ENCODE measurements around the gene TMEM150B. TPM values are rescaled to one million over a fixed set of nuclear protein-coding genes. Genes with fewer than 3 reads are reported as not detected.

Gene TMEM150B
- total RNA-seq, 3 donors from 2014 or later (not counting 1 experiment from before 2014, with no cell fraction given), result 0.87 to 2.1 TPM; not detected in 1

- H3K27ac ChIP-seq (ENCODE audit: low read length), result no peak overlapping the region
- no peaks in the 10 kb centered on the region for H3K36me3 Mint-ChIP-seq
- DNase-seq, result no peak
- peak in 2 of 3 donors; percentile 16 to 42 for ATAC-seq
- no peak overlapping the region for H3K4me3 Mint-ChIP-seq
- TF ChIP-seq CTCF (IDR thresholded peaks at IDR 0.05), result no peak
- peaks cover 14% of the 10 kb centered on the region for H3K4me1 ChIP-seq (ENCODE audit: control insufficient read depth, insufficient read depth, low read length)
- intact Hi-C loops (cut with micrococcal nuclease), result no loop called here
- H3K36me3 ChIP-seq (ENCODE audit: control insufficient read depth, insufficient read depth, low read length), result no peaks in the 10 kb centered on the region
- WGBS (ENCODE audit: insufficient coverage), result 37% methylated on average over 24 of the region's 24 CpGs
- no peaks in the 10 kb centered on the region for H3K9me3 Mint-ChIP-seq
- H3K27me3 ChIP-seq (ENCODE audit: control insufficient read depth, insufficient read depth, low read length), result peaks cover 56% of the 10 kb centered on the region
- no peak overlapping the region for H3K4me3 ChIP-seq (ENCODE audit: low read length)
- no peaks in the 10 kb centered on the region for H3K9me3 ChIP-seq (ENCODE audit: control insufficient read depth, insufficient read depth, low read length)
- H3K27ac Mint-ChIP-seq, result no peak overlapping the region
- H3K4me1 Mint-ChIP-seq, result peaks cover 0 to 6% of the 10 kb centered on the region in 2 donors
- peaks cover 25 to 37% of the 10 kb centered on the region in 2 donors for H3K27me3 Mint-ChIP-seq (ENCODE audit: low read depth in 2 of 2)
Measured at GRCh38 chr19:55372316-55373081, 47.4 kb upstream of the TMEM150B start.

- H3K27me3 ChIP-seq (ENCODE audit: control insufficient read depth, insufficient read depth, low read length), result peaks cover 43% of the 10 kb centered on the region
Measured at GRCh38 chr19:55370305-55370988, 45.3 kb upstream of the TMEM150B start, which contains the start of gene IL11. TSS of gene IL11 (minus strand) at chr19:55370463. CDS start at chr19:55370310, 153 bp downstream.

GRCh38 chr19:55369653-55370304 is 44.6 kb upstream of the TMEM150B start:
- Histone ChIP-seq H3K4me1 (ENCODE audit: control insufficient read depth, insufficient read depth, low read length) (peaks cover 14% of the 10 kb centered on the region), H3K36me3 (ENCODE audit: control insufficient read depth, insufficient read depth, low read length) (no peaks in the 10 kb centered on the region), H3K27ac (ENCODE audit: low read length) (no peak overlapping the region), H3K4me3 (ENCODE audit: low read length) (no peak overlapping the region), H3K9me3 (ENCODE audit: control insufficient read depth, insufficient read depth, low read length) (no peaks in the 10 kb centered on the region), H3K27me3 (ENCODE audit: control insufficient read depth, insufficient read depth, low read length) (peaks cover 39% of the 10 kb centered on the region)
- TF ChIP-seq CTCF (IDR thresholded peaks at IDR 0.05), result no peak
- intact Hi-C loops (cut with micrococcal nuclease), result no loop called here
- Mint-ChIP-seq H3K9me3 (no peaks in the 10 kb centered on the region), H3K4me1 (peaks cover 0 to 6% of the 10 kb centered on the region in 2 donors), H3K27ac (peak overlapping the region in 1 of 2 donors; percentile 75), H3K4me3 (peak overlapping the region; percentile 65), H3K27me3 (ENCODE audit: low read depth in 2 of 2) (peaks cover 25 to 34% of the 10 kb centered on the region in 2 donors), H3K36me3 (no peaks in the 10 kb centered on the region)
- ATAC-seq, result peak; percentile 53 to 64 (median 63)
- peak in 1 of 2 donors; percentile 58 for DNase-seq
- WGBS (ENCODE audit: insufficient coverage), result 2% methylated on average over 55 of the region's 59 CpGs

More at GRCh38 chr19:55370305-55370988, 45.3 kb upstream of the TMEM150B start, which contains the start of gene IL11:
- WGBS (ENCODE audit: insufficient coverage), result 20% methylated on average over 12 of the region's 32 CpGs
- Histone ChIP-seq H3K4me3 (ENCODE audit: low read length) (no peak within 1 kb of the TSS), H3K27ac (ENCODE audit: low read length) (no peak within 1 kb of the TSS), H3K9me3 (ENCODE audit: control insufficient read depth, insufficient read depth, low read length) (no peaks in the 10 kb centered on the region), H3K4me1 (ENCODE audit: control insufficient read depth, insufficient read depth, low read length) (peaks cover 14% of the 10 kb centered on the region), H3K36me3 (ENCODE audit: control insufficient read depth, insufficient read depth, low read length) (no peaks in the 10 kb centered on the region)
- Mint-ChIP-seq H3K27me3 (ENCODE audit: low read depth in 2 of 2) (peaks cover 25 to 34% of the 10 kb centered on the region in 2 donors), H3K36me3 (no peaks in the 10 kb centered on the region), H3K9me3 (no peaks in the 10 kb centered on the region), H3K4me3 (peak within 1 kb of the TSS; percentile 65), H3K27ac (peak within 1 kb of the TSS in 1 of 2 donors; percentile 75), H3K4me1 (peaks cover 0 to 6% of the 10 kb centered on the region in 2 donors)
- DNase-seq (no peak), ATAC-seq (no peak)
- intact Hi-C loops (cut with micrococcal nuclease), result no loop called here
- no peak for TF ChIP-seq CTCF (IDR thresholded peaks at IDR 0.05)

Measured in natural killer cell (primary cell).